ENCODE results near the gene CLPX. TPM values are rescaled to one million over a fixed set of nuclear protein-coding genes. Genes with fewer than 3 reads are reported as not detected.
"Not testable (repeated sequence)": the region's sequence is repeated elsewhere in the genome, so short reads cannot be mapped to it uniquely, and the experiment has no call there.

The CLPX gene
- total and polyA plus RNA-seq, 3 experiments from 2014 or later, result 28.9 to 65.6 (median 60.5) TPM

- H3K27me3 Mint-ChIP-seq; CTCF ChIA-PET; H3K4me3 ChIP-seq (ENCODE audit: low read length); POLR2A ChIA-PET; H3K4me3 Mint-ChIP-seq; H3K9me3 ChIP-seq (ENCODE audit: low read length); H3K27me3 ChIP-seq (ENCODE audit: insufficient read depth, low read length, poor library complexity, severe bottlenecking); H3K9me3 Mint-ChIP-seq; H3K4me1 ChIP-seq (ENCODE audit: insufficient read depth, low read length); H3K36me3 ChIP-seq (ENCODE audit: insufficient read depth, low read length); H3K27ac ChIP-seq (ENCODE audit: low read depth, low read length); DNase-seq: not testable (repeated sequence)
- Mint-ChIP-seq H3K27ac (peak overlapping the region in 1 of 8 donors; percentile 54), H3K36me3 (peaks cover 0 to 13% (median 0%) of the 10 kb centered on the region in 3 donors), H3K4me1 (peaks cover 12 to 15% (median 14%) of the 10 kb centered on the region in 3 donors)
Observed at GRCh38 chr15:65188472-65188871, 3.3 kb upstream of the CLPX start.

DNA sequence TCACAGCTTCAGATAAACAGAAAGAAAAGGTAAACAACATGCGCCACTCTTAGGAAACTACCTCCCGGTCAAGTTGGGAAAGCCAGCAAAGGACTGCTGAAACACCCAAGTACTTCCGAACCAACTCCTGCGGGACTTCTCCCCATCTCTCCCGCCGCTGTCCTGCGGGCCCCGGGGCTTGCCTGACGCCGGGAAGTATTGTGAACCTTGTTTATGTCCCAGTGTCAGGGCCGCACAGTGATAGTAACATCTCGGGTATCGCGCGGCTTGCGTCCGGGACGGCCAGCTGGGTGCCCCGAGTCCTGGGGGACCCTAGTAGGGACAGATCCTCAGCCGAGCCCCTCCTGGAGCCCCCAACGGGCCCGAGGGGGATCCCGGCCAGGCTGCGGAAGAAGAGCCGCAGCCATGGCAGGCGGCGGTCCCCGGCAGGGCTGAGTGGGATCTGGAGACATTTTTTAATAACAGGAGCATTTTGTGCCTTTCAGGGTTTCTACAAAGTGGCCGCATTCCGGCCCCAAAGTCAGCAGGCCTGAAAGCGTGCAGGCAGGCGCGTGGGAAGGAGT lies 756 bp downstream of the CLPX start:
- DNase-seq, result peak; percentile 6 to 55 (median 26)
- no peaks in the 10 kb centered on the region for H3K9me3 ChIP-seq (ENCODE audit: low read length)
- no peaks in the 10 kb centered on the region for H3K27me3 ChIP-seq (ENCODE audit: insufficient read depth, low read length, poor library complexity, severe bottlenecking)
- ChIA-PET CTCF (interaction anchor here (2.7 kb wide), 1 partner anchor 102 kb away, joined by 12 read pairs; the partner anchor contains the start of gene PARP16), POLR2A (interaction anchor here (0.7 to 2.0 kb wide), 3 partner anchors 9 to 295 kb away, joined by 3 to 16 read pairs (median 3); partner anchors contain the start of gene RNU5B-1)
- Mint-ChIP-seq H3K27ac (peak overlapping the region; percentile 91 to 97 (median 94)), H3K27me3 (no peaks in the 10 kb centered on the region), H3K4me3 (peak overlapping the region; percentile 93 to 96 (median 96)), H3K9me3 (no peaks in the 10 kb centered on the region), H3K4me1 (peaks cover 27 to 48% (median 47%) of the 10 kb centered on the region in 3 donors), H3K36me3 (peaks cover 0 to 29% (median 0%) of the 10 kb centered on the region in 3 donors)
- peak overlapping the region; percentile 83 for H3K27ac ChIP-seq (ENCODE audit: low read depth, low read length)
- H3K4me1 ChIP-seq (ENCODE audit: insufficient read depth, low read length), result peaks cover 20% of the 10 kb centered on the region
- H3K4me3 ChIP-seq (ENCODE audit: low read length), result peak overlapping the region; percentile 76
- no peaks in the 10 kb centered on the region for H3K36me3 ChIP-seq (ENCODE audit: insufficient read depth, low read length)

DNA sequence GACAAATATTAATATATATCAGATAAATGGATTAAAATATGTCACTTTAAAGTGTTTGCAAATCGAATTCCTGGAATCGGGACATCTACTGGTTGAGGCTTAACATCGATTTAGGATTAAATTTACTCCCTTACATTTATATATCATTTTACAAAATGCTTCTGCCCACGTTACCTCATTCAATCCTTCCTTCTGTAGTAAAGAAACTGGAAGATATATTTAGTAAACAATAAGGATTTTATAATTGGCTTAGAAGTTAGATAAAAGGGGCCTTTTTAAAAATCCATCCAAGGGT lies 1.3 kb downstream of the CLPX start:
- Histone ChIP-seq H3K4me1 (ENCODE audit: insufficient read depth, low read length) (peaks cover 20% of the 10 kb centered on the region), H3K4me3 (ENCODE audit: low read length) (peak overlapping the region; percentile 76), H3K27ac (ENCODE audit: low read depth, low read length) (peak overlapping the region; percentile 83), H3K27me3 (ENCODE audit: insufficient read depth, low read length, poor library complexity, severe bottlenecking) (no peaks in the 10 kb centered on the region), H3K9me3 (ENCODE audit: low read length) (no peaks in the 10 kb centered on the region), H3K36me3 (ENCODE audit: insufficient read depth, low read length) (no peaks in the 10 kb centered on the region)
- Mint-ChIP-seq H3K27ac (peak overlapping the region; percentile 91 to 97 (median 94)), H3K27me3 (no peaks in the 10 kb centered on the region), H3K36me3 (peaks cover 0 to 33% (median under 1%) of the 10 kb centered on the region in 3 donors), H3K4me1 (peaks cover 27 to 52% (median 51%) of the 10 kb centered on the region in 3 donors), H3K4me3 (peak overlapping the region; percentile 93 to 96 (median 96)), H3K9me3 (no peaks in the 10 kb centered on the region)
- CTCF ChIA-PET, result no interaction called here
- no peak for DNase-seq
- POLR2A ChIA-PET, result interaction anchor here (0.8 kb wide), 1 partner anchor 9 kb away, joined by 3 read pairs; no protein-coding TSS in a partner anchor

- Mint-ChIP-seq H3K4me1 (peaks cover 27 to 55% (median 51%) of the 10 kb centered on the region in 3 donors), H3K36me3 (peaks cover 0 to 40% (median 4%) of the 10 kb centered on the region in 3 donors), H3K27ac (peak overlapping the region in 5 of 8 donors; percentile 60 to 87 (median 72)), H3K27me3 (no peaks in the 10 kb centered on the region), H3K9me3 (no peaks in the 10 kb centered on the region), H3K4me3 (peak overlapping the region; percentile 93 to 96 (median 96))
- no peak for DNase-seq
- Histone ChIP-seq H3K4me1 (ENCODE audit: insufficient read depth, low read length) (peaks cover 20% of the 10 kb centered on the region), H3K4me3 (ENCODE audit: low read length) (no peak overlapping the region), H3K27ac (ENCODE audit: low read depth, low read length) (peak overlapping the region; percentile 11), H3K9me3 (ENCODE audit: low read length) (no peaks in the 10 kb centered on the region), H3K36me3 (ENCODE audit: insufficient read depth, low read length) (peaks cover 6% of the 10 kb centered on the region), H3K27me3 (ENCODE audit: insufficient read depth, low read length, poor library complexity, severe bottlenecking) (no peaks in the 10 kb centered on the region)
- ChIA-PET CTCF (interaction anchor here (1.6 kb wide), 1 partner anchor 38 kb away, joined by 3 read pairs; no protein-coding TSS in a partner anchor), POLR2A (no interaction called here)
Observed at GRCh38 chr15:65182538-65182937, 2.6 kb downstream of the CLPX start.

GRCh38 chr15:65181582-65182353 lies 3.4 kb downstream of the CLPX start:
- H3K4me1 ChIP-seq (ENCODE audit: insufficient read depth, low read length), result peaks cover 20% of the 10 kb centered on the region
- H3K27me3 ChIP-seq (ENCODE audit: insufficient read depth, low read length, poor library complexity, severe bottlenecking); H3K4me3 ChIP-seq (ENCODE audit: low read length); H3K9me3 ChIP-seq (ENCODE audit: low read length); H3K27ac ChIP-seq (ENCODE audit: low read depth, low read length); H3K9me3 Mint-ChIP-seq; H3K27me3 Mint-ChIP-seq; POLR2A ChIA-PET; DNase-seq: not testable (repeated sequence)
- Mint-ChIP-seq H3K4me1 (peaks cover 27 to 55% (median 51%) of the 10 kb centered on the region in 3 donors), H3K36me3 (peaks cover 0 to 48% (median 4%) of the 10 kb centered on the region in 3 donors), H3K27ac (peak overlapping the region in 2 of 8 donors; percentile 33 to 52), H3K4me3 (peak overlapping the region in 3 of 7 donors; percentile 13 to 46 (median 45))
- peaks cover 13% of the 10 kb centered on the region for H3K36me3 ChIP-seq (ENCODE audit: insufficient read depth, low read length)
- CTCF ChIA-PET, result interaction anchor here (1.6 kb wide), 1 partner anchor 37 kb away, joined by 3 read pairs; no protein-coding TSS in a partner anchor

- DNase-seq, result no peak
- Histone ChIP-seq H3K27me3 (ENCODE audit: insufficient read depth, low read length, poor library complexity, severe bottlenecking) (no peaks in the 10 kb centered on the region), H3K36me3 (ENCODE audit: insufficient read depth, low read length) (peaks cover 15% of the 10 kb centered on the region), H3K27ac (ENCODE audit: low read depth, low read length) (no peak overlapping the region), H3K9me3 (ENCODE audit: low read length) (no peaks in the 10 kb centered on the region), H3K4me3 (ENCODE audit: low read length) (no peak overlapping the region), H3K4me1 (ENCODE audit: insufficient read depth, low read length) (peaks cover 16% of the 10 kb centered on the region)
- Mint-ChIP-seq H3K9me3 (no peaks in the 10 kb centered on the region), H3K36me3 (peaks cover 0 to 57% (median 8%) of the 10 kb centered on the region in 3 donors), H3K4me1 (peaks cover 26 to 54% (median 51%) of the 10 kb centered on the region in 3 donors), H3K27me3 (no peaks in the 10 kb centered on the region), H3K4me3 (no peak overlapping the region), H3K27ac (no peak overlapping the region)
- ChIA-PET CTCF (interaction anchor here (1.2 kb wide), 1 partner anchor 118 kb away, joined by 3 read pairs; no protein-coding TSS in a partner anchor), POLR2A (interaction anchor here (0.7 kb wide), 1 partner anchor 109 kb away, joined by 3 read pairs; no protein-coding TSS in a partner anchor)
Observed at GRCh38 chr15:65180167-65180566, 5.0 kb downstream of the CLPX start.

- CTCF ChIA-PET, result no interaction called here
- no peak for DNase-seq
- no peaks in the 10 kb centered on the region for H3K27me3 ChIP-seq (ENCODE audit: insufficient read depth, low read length, poor library complexity, severe bottlenecking)
- Mint-ChIP-seq H3K36me3 (peaks cover 0 to 60% (median 13%) of the 10 kb centered on the region in 3 donors), H3K4me1 (peaks cover 21 to 46% (median 43%) of the 10 kb centered on the region in 3 donors), H3K9me3 (no peaks in the 10 kb centered on the region), H3K27me3 (no peaks in the 10 kb centered on the region), H3K4me3 (no peak overlapping the region), H3K27ac (no peak overlapping the region)
- POLR2A ChIA-PET, result no interaction called here
- H3K4me1 ChIP-seq (ENCODE audit: insufficient read depth, low read length), result peaks cover 6% of the 10 kb centered on the region
- H3K4me3 ChIP-seq (ENCODE audit: low read length), result no peak overlapping the region
- no peak overlapping the region for H3K27ac ChIP-seq (ENCODE audit: low read depth, low read length)
- H3K36me3 ChIP-seq (ENCODE audit: insufficient read depth, low read length), result peaks cover 21% of the 10 kb centered on the region
- no peaks in the 10 kb centered on the region for H3K9me3 ChIP-seq (ENCODE audit: low read length)
Observed at GRCh38 chr15:65177901-65178300, 7.2 kb downstream of the CLPX start.

GRCh38 chr15:65176056-65176455 lies 9.1 kb downstream of the CLPX start:
- ChIA-PET POLR2A (no interaction called here), CTCF (no interaction called here)
- no peaks in the 10 kb centered on the region for H3K9me3 Mint-ChIP-seq
- no peak for DNase-seq
- Histone ChIP-seq H3K27ac (ENCODE audit: low read depth, low read length) (no peak overlapping the region), H3K4me1 (ENCODE audit: insufficient read depth, low read length) (no peaks in the 10 kb centered on the region), H3K36me3 (ENCODE audit: insufficient read depth, low read length) (peaks cover 28% of the 10 kb centered on the region), H3K9me3 (ENCODE audit: low read length) (no peaks in the 10 kb centered on the region), H3K4me3 (ENCODE audit: low read length) (no peak overlapping the region), H3K27me3 (ENCODE audit: insufficient read depth, low read length, poor library complexity, severe bottlenecking) (no peaks in the 10 kb centered on the region)
- H3K27ac Mint-ChIP-seq, result peak overlapping the region in 3 of 8 donors; percentile 2 to 75 (median 19)
- H3K4me3 Mint-ChIP-seq, result no peak overlapping the region
- H3K4me1 Mint-ChIP-seq, result peaks cover 14 to 30% (median 26%) of the 10 kb centered on the region in 3 donors
- no peaks in the 10 kb centered on the region for H3K27me3 Mint-ChIP-seq
- H3K36me3 Mint-ChIP-seq, result peaks cover 0 to 73% (median 13%) of the 10 kb centered on the region in 3 donors
